Heart right ventricle (tissue), 16 donors: ENCODE measurements around the gene C19orf33. TPM values are rescaled to one million over a fixed set of nuclear protein-coding genes. Genes with fewer than 3 reads are reported as not detected.

Experiments
- ATAC-seq, 8 donors: fragments of 200-7000 bp; cut with Tn5 transposase; one replicate each; pipeline ENCODE4 v1.9.1; 2020; ENCODE audit warnings: mild to moderate bottlenecking in 8 of 8, moderate library complexity in 8 of 8, moderate number of reproducible peaks in 1 of 8
- DNase-seq, 2 donors: peaks; one replicate each; pipeline ENCODE4 v3.0.0-alpha.2; 2020
- H3K27ac ChIP-seq, 10 donors: fragments of 200-600 bp; sonication (generic) in 2 of 10; one replicate each; pipeline versions ENCODE4 v1.5.0 to v1.8.0; 2020 to 2022; ENCODE audit warnings: mild to moderate bottlenecking in 3 of 10
- H3K27me3 ChIP-seq, 7 donors: fragments of 200-600 bp; one replicate each; pipeline ENCODE4 v1.8.0; 2021 to 2022; ENCODE audit warnings: mild to moderate bottlenecking in 2 of 7
- H3K36me3 ChIP-seq, 9 donors: fragments of 200-600 bp; sonication (generic) in 1 of 9; one replicate each; pipeline versions ENCODE4 v1.5.0 to v1.8.0; 2020 to 2022; ENCODE audit warnings: mild to moderate bottlenecking in 2 of 9
- H3K4me1 ChIP-seq, 9 donors: fragments of 200-600 bp; sonication (generic) in 1 of 9; one replicate each; pipeline versions ENCODE4 v1.5.0 to v1.8.0; 2020 to 2022; ENCODE audit warnings: mild to moderate bottlenecking in 4 of 9
- H3K4me3 ChIP-seq, 10 donors: fragments of 200-600 bp; sonication (generic) in 2 of 10; one replicate each; pipeline versions ENCODE4 v1.5.0 to v1.8.0; 2020 to 2022; ENCODE audit warnings: mild to moderate bottlenecking in 7 of 10, moderate library complexity in 2 of 10
- H3K9me3 ChIP-seq, 11 donors: fragments of 200-600 bp in 10 of 11; sonication (generic) in 2 of 11; one replicate each; pipeline versions ENCODE4 v1.5.0 to v1.8.0; 2013 to 2022; ENCODE audit warnings: mild to moderate bottlenecking in 2 of 11, control low read depth in 1 of 11, moderate library complexity in 1 of 11
- WGBS, 2 donors: extraction: QIAGEN DNeasy Blood & Tissue Kit; methylation state at CpG; one replicate each; pipeline ENCODE4 v1.1.7; 2013; ENCODE audit warnings: inconsistent platforms in 1 of 2; 5-methylcytosine and 5-hydroxymethylcytosine counted together
- intact Hi-C, 10 donors: fragments of 100-400 bp; cut with DNase I; formaldehyde crosslinking; loops; one replicate each; pipeline versions ENCODE4 v1.11.1 to v1.14.2; 2022
- polyA plus RNA-seq, 2 donors: library from polyadenylated mRNA; stranded (reverse); fragments of 200-250 nt; gene quantifications; one replicate each; pipeline ENCODE4 v1.2.3, GENCODE V29; 2013
- total RNA-seq, 10 donors: library from RNA; stranded (reverse); fragmentation: NEBNext Ultra II Directional in 3 of 10; extraction: Animal tissue kit (Norgen Biotek cat#: 25700) in 3 of 10; gene quantifications; one replicate each; pipeline versions ENCODE4 v1.2.1 to v1.2.4, GENCODE V29; 2021 to 2023
- TF ChIP-seq, protein P1 (sequence below), 9 donors: fragments of 200-600 bp; sonication (generic) in 2 of 9; IDR thresholded peaks; one replicate each; pipeline versions ENCODE4 v1.5.0 to v1.8.0; 2021 to 2022; ENCODE audit warnings: antibody characterized with exemption in 9 of 9, mild to moderate bottlenecking in 5 of 9, moderate library complexity in 1 of 9
- donor health status: Arrhythmogenic right ventricular cardiomyopathy.
- donor health status: ischemic (EF 13 %, LVEDD 7.1; RV severe dilation, severe dysfunction).
- donor health status: healthy with polysubstance abuse.
- donor health status: DM: no; HTN: yes; CAD: no.
- donor health status: DM: no; HTN: no; CAD: no.
- donor health status: ischemic (EF 25% LVEDD 6.9; RV normal size, moderate dysfunction).
- donor health status: ischemic (EF 25% LVEDD 5.7; RV mildly dilated, moderate dysfunction).
- donor health status: healthy.
- donor health status: DM: yes; HTN: yes; CAD: no.
- donor health status: Ischemic cardiomyopathy.
- donor health status: ischemic (EF 35%, LVEDD 5.7; RV mildly dilated, moderate dysfunction).
- donor health status: nonischemic (EF 11% LVEDD 7.7; RV severe dilation, severe dysfunction).
- donor health status: DM: yes; HTN: yes; CAD: no.
- donor health status: PGD.
- donor health status: ischemic (EF 29% LVEDD 5.4; RV normal size, mild dysfunction).
- donor health status: nonischemic (EF 23%, LVEDD 6.1; RV moderate dilation, normal function).

The C19orf33 gene
- total and polyA plus RNA-seq, 12 donors, result 2.2 to 133 (median 4.2) TPM; not detected in 2

DNA sequence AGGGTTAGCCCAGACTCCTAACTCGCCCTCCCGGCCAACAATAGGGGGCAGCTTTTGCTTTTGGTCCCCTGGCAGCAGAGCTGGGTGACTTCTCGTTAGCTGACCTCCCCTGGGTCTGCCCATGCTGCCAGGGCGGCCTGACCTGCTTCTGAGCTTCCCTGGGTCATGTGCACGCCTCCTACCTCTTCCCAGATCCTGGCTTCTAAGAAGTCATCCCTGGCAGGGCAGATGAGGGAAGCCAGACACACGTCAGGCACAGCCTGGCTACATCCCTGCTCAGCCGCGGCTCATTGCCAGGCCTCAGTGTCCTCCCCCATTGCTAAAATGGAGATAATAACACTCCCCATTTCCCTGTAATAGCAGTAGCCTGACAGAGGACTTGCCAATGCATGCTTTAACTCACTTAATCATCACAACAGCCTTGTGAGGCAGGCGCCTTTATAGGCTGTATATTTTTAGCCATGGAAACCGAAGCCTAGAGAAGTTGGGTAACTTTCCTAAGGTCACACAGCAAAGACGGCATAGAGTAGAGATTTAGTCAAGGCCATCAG, 17.7 kb downstream of the C19orf33 start:
- Histone ChIP-seq H3K4me1 (peaks cover 10 to 72% (median 48%) of the 10 kb centered on the region in 9 donors), H3K36me3 (peaks cover 0 to 28% (median 3%) of the 10 kb centered on the region in 9 donors), H3K9me3 (no peaks in the 10 kb centered on the region), H3K4me3 (peak overlapping the region in 6 of 10 donors; percentile 65 to 93 (median 72)), H3K27me3 (no peaks in the 10 kb centered on the region), H3K27ac (peak overlapping the region; percentile 35 to 93 (median 82))
- TF ChIP-seq, protein P1, sequence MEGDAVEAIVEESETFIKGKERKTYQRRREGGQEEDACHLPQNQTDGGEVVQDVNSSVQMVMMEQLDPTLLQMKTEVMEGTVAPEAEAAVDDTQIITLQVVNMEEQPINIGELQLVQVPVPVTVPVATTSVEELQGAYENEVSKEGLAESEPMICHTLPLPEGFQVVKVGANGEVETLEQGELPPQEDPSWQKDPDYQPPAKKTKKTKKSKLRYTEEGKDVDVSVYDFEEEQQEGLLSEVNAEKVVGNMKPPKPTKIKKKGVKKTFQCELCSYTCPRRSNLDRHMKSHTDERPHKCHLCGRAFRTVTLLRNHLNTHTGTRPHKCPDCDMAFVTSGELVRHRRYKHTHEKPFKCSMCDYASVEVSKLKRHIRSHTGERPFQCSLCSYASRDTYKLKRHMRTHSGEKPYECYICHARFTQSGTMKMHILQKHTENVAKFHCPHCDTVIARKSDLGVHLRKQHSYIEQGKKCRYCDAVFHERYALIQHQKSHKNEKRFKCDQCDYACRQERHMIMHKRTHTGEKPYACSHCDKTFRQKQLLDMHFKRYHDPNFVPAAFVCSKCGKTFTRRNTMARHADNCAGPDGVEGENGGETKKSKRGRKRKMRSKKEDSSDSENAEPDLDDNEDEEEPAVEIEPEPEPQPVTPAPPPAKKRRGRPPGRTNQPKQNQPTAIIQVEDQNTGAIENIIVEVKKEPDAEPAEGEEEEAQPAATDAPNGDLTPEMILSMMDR (IDR thresholded peaks at IDR 0.05), result peak in 1 of 9 donors; percentile 9
- DNase-seq (peak; percentile 73 to 84), ATAC-seq (peak; percentile 51 to 90 (median 84))
- 33 to 38% methylated on average over 11 of the region's 11 CpGs for WGBS, 2 donors
- intact Hi-C loops, result loop anchor here in 6 of 10 donors (5.0 to 10.0 kb wide), 6 partner anchors 44 to 1654 kb away; partner anchors contain the start of genes SIPA1L3 (in 2 of the 6), WDR87 (in 2 of the 6), SPINT2 (in 1 of the 6) and ZNF461 (in 1 of the 6)

DNA sequence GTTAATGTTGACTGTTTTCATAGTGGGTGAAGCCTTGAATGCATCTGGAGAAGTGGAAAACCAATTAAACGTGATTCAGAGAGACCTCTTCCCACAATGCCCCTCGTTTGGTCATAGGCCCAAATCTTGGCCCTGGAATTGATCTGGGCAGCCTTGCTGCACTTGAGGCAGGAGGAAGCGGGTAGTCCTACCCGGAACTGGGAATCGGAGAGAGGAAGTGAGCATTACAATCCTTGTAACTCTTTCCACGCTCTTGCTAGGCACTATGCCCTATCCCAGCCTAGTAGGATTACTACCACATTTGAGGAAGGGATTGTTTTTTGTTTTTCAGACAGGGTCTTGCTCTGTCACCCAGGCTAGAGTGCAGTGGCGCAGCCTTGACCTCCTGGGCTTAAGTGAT, 19.2 kb downstream of the C19orf33 start:
- TF ChIP-seq, protein P1 (IDR thresholded peaks at IDR 0.05), result no peak
- ATAC-seq, result no peak
- Histone ChIP-seq H3K27ac (peak overlapping the region in 2 of 10 donors; percentile 54 to 57), H3K4me3 (no peak overlapping the region), H3K36me3 (peaks cover 0 to 44% (median 18%) of the 10 kb centered on the region in 9 donors), H3K4me1 (peaks cover 10 to 57% (median 36%) of the 10 kb centered on the region in 9 donors), H3K27me3 (no peaks in the 10 kb centered on the region), H3K9me3 (no peaks in the 10 kb centered on the region)
- intact Hi-C loops, result loop anchor here in 6 of 10 donors (5.0 to 10.0 kb wide), 6 partner anchors 46 to 1656 kb away; partner anchors contain the start of genes SIPA1L3 (in 2 of the 6), WDR87 (in 2 of the 6), SPINT2 (in 1 of the 6) and ZNF461 (in 1 of the 6)
- no peak for DNase-seq
- WGBS, 2 donors, result 54% methylated on average over 7 of the region's 7 CpGs

DNA sequence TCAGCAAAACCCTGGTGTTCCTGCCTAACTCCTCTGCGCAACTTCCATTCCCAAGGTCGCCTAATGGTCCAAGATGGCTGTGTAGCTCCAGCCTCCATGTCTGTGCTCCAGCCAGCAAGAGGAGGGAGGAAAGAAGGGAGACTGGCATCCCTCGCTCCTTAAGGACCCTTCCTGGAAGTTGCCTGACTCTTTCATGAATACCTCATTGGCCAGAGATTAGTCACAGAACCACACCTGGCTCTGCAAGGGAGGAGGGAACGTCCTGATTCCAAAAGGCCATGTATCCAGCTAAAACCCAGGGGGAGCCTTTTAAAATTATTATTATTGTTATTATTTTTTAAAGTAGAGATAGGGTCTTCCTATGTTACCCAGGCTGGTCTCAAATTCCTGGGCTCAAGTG, 20.4 kb downstream of the C19orf33 start:
- H3K27me3 ChIP-seq, result no peaks in the 10 kb centered on the region
- 94 to 98% methylated on average over 4 of the region's 4 CpGs for WGBS, 2 donors
- no peak for ATAC-seq
- no peak for DNase-seq
- H3K36me3 ChIP-seq, result peaks cover 0 to 51% (median 19%) of the 10 kb centered on the region in 9 donors
- H3K9me3 ChIP-seq, result no peaks in the 10 kb centered on the region
- H3K27ac ChIP-seq, result no peak overlapping the region
- TF ChIP-seq, protein P1 (IDR thresholded peaks at IDR 0.05), result no peak
- intact Hi-C loops, result loop anchor here in 6 of 10 donors (5.0 to 10.0 kb wide), 6 partner anchors 47 to 1657 kb away; partner anchors contain the start of genes SIPA1L3 (in 2 of the 6), WDR87 (in 2 of the 6), SPINT2 (in 1 of the 6) and ZNF461 (in 1 of the 6)
- H3K4me1 ChIP-seq, result peaks cover 7 to 45% (median 26%) of the 10 kb centered on the region in 9 donors
- no peak overlapping the region for H3K4me3 ChIP-seq

DNA sequence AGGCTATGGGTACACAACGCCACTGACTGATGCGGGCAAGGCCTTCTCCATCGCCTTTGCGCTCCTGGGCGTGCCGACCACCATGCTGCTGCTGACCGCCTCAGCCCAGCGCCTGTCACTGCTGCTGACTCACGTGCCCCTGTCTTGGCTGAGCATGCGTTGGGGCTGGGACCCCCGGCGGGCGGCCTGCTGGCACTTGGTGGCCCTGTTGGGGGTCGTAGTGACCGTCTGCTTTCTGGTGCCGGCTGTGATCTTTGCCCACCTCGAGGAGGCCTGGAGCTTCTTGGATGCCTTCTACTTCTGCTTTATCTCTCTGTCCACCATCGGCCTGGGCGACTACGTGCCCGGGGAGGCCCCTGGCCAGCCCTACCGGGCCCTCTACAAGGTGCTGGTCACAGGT, 22.5 kb downstream of the C19orf33 start:
- TF ChIP-seq, protein P1 (IDR thresholded peaks at IDR 0.05), result no peak
- DNase-seq, result no peak
- Histone ChIP-seq H3K27ac (no peak overlapping the region), H3K4me1 (peaks cover under 1 to 27% (median 9%) of the 10 kb centered on the region in 9 donors), H3K4me3 (no peak overlapping the region), H3K9me3 (no peaks in the 10 kb centered on the region), H3K36me3 (peaks cover 0 to 54% (median 19%) of the 10 kb centered on the region in 9 donors), H3K27me3 (no peaks in the 10 kb centered on the region)
- intact Hi-C loops, result loop anchor here in 3 of 10 donors (10.0 kb wide), 3 partner anchors 62 to 422 kb away; partner anchors contain the start of genes SIPA1L3 (in 2 of the 3), WDR87 (in 2 of the 3) and SPINT2 (in 1 of the 3)
- WGBS, 2 donors, result 95 to 97% methylated on average over 22 of the region's 22 CpGs
- ATAC-seq, result no peak
